Stimulated activated CD8-positive, alpha-beta memory T cell treated with anti-CD3 and anti-CD28 coated beads, Interleukin-15, amount 100 ng/mL, for 24 hours (primary cell): ENCODE results near the gene DLG4.
A peak's percentile ranks its signal among the peaks of the same experiment; 100 is the strongest.

ENCODE experiments used
- DNase-seq: peaks from one replicate; pipeline ENCODE4 v3.0.0-alpha.2; 2020; ENCODE audit warnings: low read depth

DLG4 gene

DNA sequence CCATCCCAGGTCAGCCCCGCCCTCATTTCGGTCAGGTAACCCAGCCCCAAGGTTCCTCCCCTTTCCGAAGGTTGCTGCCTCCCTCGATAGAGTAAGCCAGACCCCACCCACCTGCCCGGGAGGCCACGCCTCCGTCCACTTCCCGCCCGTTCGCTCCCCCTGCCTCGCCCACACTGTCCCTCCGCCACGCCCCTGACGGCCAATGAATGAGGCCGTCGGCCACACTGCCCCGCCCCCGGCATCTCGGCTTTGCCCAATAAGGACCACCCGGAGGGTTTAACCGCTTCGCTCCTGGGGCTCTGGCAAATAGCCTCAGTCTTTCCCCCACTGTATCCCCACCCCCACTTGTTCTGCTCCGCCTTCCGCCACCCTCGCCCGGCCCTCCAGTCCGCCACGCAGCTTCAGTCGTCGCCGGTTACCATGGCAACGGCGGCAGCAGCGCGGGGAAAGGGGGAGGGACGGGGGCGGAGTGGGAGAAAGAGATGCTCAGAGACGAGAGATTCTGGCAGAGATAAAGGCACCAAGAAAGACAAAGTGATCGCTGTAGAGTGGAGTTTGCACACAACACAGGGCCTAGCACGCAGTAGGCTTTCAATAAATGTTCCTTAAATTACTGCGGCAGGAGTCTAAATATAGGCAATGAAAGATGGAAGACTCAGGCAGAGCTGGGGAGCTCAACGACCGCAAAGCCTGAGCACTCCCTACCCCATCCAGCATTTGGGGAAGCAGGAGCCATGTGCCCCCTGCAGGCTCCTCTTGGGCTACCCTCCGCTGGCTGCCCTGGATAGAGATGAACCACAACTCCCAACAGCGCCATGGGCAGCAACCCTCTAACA lies 5.1 kb downstream of the DLG4 start:
- peak; percentile 98 for DNase-seq

GRCh38 chr17:7213895-7214299 lies 5.7 kb downstream of the DLG4 start:
- DNase-seq: no peak

GRCh38 chr17:7211491-7212273 lies 8.0 kb downstream of the DLG4 start:
- no peak for DNase-seq

DNA sequence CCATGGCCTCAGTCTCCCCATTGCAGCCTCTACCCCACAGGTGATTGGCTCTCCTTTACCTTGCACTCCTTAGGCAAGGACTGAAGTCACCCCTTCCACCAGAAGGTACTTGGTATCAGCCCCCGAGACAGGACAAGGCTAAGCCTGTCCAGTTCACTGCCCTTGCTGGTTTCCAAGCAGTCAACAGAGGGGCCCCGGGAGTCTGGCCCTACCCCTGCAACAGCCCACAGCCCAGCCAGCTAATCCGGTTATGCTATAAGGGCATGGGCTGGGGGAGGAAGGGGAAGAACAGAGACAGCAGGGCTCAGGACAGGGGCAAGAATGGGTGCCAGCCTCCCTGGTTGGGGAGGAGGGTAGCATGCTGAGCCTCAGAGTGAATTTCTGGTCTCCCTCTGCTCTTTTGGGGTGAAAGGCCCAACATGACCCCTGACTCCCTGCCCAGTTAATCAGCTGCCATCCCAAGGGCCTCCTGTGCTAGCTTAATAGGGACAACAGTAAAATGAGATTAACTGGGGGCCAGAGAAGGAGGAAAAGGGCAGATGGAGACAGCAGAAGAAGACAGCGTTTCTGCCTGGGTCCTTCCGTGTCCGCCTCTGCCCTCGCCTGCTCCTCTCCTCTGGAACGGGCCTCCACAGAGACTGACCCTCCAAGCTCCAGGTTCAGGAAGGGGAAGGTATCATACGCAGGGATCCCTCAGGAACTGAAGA lies 10.7 kb downstream of the DLG4 start:
- DNase-seq: no peak

- no peak for DNase-seq
Measured at GRCh38 chr17:7208027-7208571, 11.5 kb downstream of the DLG4 start.

DNA sequence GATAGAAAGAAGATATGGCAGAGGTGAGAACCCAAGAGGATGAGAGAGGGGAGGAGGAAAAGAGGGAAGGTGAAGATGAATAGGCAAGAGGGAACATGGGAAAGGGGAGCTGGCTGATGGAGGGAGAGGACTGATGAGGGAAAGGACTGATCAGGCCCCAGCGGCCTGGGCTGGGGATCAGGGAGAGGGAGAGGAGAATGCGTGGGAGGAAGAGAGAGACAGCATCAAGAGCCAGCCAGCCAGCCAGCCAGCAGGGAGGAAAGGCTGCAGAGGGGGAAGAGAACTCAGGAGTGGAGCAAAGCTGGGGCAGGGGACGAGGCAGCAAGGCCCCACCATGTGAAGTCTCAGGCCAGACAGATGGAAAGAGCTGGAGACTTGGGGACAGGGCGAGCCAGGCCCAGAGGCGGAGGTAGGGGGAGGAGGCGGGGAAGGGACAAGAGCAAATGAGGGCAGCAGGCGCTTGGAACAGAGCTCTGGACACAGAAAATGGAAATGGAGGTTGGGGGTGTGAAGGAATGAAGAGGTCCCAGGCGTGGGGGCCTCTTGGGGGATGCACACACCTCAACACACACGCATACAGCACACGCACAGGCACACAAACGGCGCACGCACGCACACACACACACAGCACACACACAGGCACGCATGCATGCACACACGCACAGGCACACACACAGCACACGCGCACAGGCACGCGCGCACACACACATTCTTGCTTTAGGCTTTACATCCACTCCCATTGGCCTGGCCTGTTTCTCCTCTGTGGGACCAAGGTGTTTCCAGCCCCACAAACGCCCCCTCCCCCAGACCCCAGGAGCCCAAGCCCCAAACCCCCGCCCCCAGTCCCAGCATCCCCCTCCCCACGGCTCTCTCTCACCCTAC lies 12.3 kb downstream of the DLG4 start:
- no peak for DNase-seq

GRCh38 chr17:7205561-7205960 lies 14.1 kb downstream of the DLG4 start:
- DNase-seq: no peak

- DNase-seq: peak; percentile 74
Measured at GRCh38 chr17:7204828-7205461, 14.7 kb downstream of the DLG4 start.

GRCh38 chr17:7204336-7204735 lies 15.3 kb downstream of the DLG4 start:
- DNase-seq: no peak

DNA sequence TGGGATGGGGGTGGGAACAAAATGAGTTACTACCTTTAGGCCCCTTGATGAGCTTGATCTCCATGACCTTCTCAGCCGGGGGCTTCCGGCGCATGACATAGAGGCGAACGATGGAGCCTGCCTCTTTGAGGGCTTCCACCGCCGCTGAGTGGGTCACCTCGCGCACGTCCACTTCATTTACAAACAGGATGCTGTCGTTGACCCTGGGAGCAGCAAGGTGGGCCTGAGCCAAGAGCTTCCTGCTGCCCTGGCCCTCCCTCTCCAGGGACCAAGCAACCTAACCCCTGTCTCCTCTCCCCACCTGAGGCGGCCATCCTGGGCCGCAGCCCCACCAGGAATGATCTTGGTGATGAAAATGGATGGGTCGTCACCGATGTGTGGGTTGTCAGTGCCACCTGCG lies 16.2 kb downstream of the DLG4 start:
- no peak for DNase-seq

GRCh38 chr17:7196651-7197401 lies 22.8 kb downstream of the DLG4 start:
- no peak for DNase-seq

DNA sequence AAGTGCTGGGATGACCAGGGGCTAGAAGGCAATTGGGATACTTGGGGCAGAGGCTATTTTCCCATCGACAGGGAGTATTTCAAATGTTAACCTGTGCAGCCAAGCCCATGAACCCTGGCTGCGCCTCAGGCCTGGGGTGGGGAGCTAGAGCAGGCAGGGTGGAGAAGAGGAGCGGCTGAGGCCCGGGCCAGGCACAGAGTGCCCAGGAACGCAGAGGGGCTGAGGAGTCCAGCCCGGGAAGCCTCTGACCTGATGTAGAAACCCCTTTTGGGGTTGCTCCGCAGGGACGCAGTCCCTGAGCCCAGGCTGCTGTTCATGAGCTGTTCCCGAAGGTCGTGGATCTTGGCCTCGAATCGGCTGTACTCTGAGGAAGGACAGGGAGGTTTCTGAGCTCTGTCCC lies 23.7 kb downstream of the DLG4 start:
- no peak for DNase-seq

- DNase-seq: no peak
Measured at GRCh38 chr17:7192271-7192937, 27.2 kb downstream of the DLG4 start.

DNA sequence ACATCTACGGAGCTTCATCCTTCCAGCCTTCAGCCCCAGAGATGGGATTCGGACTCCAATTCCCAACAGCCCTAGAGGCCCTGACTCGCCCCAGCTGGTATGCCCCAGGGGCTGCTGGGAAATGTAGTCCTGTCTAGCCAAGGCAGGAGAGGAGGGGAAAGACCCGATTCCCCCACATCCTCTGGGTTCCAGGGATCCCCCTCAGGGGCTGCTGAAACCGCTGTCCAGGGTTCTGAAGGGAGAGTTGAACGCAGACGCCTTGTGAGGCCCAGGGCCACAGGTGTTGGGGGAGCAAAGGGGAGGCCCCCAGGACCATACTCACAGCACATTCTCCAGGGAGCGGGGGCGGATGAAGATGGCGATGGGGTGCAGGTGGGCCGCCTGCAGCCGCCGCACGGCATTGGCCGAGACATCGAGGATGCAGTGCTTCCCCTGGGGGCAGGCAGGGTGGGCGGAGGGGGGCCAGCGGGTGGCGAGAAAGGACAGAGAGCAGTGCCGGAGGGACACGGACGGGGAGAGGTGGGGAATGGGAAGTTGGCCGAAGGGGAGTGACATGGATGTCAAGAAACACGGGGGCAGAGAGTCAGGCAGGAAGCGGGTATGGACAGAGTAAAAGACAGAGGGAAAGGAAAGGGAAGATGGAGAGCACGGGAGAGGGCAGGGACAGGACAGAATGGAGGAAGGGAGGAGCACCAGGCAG lies 27.9 kb downstream of the DLG4 start:
- no peak for DNase-seq

DNA sequence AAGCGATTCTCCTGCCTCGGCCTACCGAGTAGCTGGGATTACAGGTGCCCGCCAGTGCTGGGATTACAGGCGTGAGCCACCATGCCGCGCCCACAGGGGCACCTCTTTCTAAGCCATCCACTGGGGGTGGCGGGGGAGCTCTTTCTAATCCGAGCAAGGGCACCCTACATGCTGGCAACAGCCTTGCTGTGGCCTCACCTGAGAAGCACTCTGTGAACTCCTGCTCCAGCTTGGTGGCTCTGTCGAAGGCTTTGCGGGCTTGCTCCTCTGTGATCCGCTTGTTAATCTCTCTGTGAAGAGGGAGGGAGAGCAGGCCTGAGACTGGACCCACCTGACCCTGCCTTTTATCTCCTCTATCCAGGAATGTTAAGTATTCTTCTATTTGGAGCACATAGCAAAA lies 28.6 kb downstream of the DLG4 start:
- DNase-seq: no peak

- DNase-seq: no peak
Measured at GRCh38 chr17:7190276-7190917, 29.2 kb downstream of the DLG4 start.

- no peak for DNase-seq
Measured at GRCh38 chr17:7186241-7186640, 33.4 kb downstream of the DLG4 start.

DNA sequence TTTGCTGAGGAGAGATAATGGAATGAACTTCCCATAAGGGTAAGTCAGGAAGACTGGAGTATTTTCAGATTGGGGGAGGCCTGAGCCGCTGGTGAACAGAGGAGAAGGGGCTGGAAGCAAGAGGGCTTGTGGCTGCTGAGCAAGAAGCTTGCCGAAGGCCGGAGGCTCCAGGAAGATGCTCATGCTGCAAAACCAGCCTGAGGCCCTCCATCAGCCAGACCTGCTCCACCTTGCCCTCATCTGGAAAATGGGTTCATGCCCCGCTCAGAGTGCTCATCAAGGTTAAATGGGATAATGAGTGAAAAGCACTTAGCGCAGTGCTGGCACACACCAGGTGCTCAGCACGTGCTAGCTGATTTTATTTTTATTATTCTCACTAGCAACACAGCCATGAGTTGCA lies 35.0 kb downstream of the DLG4 start:
- no peak for DNase-seq

DNA sequence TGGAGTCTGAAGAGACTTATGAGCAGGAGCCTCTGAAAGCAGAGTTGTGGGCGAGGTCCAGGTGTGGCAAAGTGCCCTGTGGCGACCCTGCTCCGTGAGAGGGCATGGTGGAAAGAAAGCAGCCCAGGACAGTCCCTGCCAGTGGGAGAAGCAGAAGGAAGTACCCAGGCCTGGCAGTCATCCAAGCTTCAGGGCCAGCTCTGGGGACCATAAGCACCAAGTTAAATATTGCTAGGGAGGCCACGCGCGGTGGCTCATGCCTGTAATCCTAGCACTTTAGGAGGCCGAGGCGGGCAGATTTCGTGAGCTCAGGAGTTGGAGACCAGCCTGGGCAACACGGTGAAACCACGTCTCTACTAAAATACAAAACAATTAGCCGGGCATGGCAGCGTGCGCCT lies 35.5 kb downstream of the DLG4 start:
- no peak for DNase-seq
